Measurements from ENCODE around the gene DGKK.

DNA sequence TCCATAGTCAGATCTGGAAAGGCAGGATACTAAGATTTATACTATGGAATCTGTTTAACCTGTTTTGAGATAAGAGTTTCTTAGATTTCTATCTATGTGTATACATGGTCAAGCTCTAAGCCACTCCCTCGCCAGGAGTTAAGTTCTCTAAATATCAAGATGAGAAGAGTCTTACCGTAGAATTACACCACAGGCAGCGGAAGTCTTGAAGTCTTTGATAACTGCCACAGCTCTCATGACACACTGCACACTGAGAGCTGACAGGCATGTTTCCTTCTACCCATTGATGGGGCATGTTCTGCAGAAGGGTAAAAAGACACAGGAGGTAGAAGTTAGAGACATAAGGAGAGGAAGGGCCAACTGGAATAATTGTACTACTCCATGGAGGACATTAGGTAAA is 67.7 kb downstream of the DGKK start:
- TF ChIP-seq CTCF (IDR thresholded peaks at IDR 0.05) (no peak), POLR2A (IDR thresholded peaks at IDR 0.05) (no peak)
